Right lobe of liver (tissue), 6 donors: Measurements from ENCODE around the gene CCNF. TPM values are rescaled to one million over a fixed set of nuclear protein-coding genes. Genes with fewer than 3 reads are reported as not detected.

Experiments
- ATAC-seq, 4 donors: fragments of 200-7000 bp; cut with Tn5 transposase; one replicate each; pipeline ENCODE4 v1.9.1; 2020; ENCODE audit warnings: mild to moderate bottlenecking in 4 of 4, moderate library complexity in 4 of 4
- DNase-seq, 3 donors: peaks; one replicate each; pipeline ENCODE4 v3.0.0-alpha.2; 2020
- H3K27ac ChIP-seq, 3 donors: fragments of 200-600 bp; one replicate each; pipeline ENCODE4 v1.8.0; 2022
- H3K27me3 ChIP-seq, 2 donors: fragments of 200-600 bp; one replicate each; pipeline ENCODE4 v1.8.0; 2022
- H3K36me3 ChIP-seq, 4 donors: fragments of 200-600 bp; sonication (generic) in 1 of 4; one replicate each; pipeline versions ENCODE4 v1.5.1 to v1.8.0; 2017 to 2022; ENCODE audit warnings: control low read depth in 1 of 4
- H3K4me1 ChIP-seq, 4 donors: fragments of 200-600 bp; sonication (generic) in 1 of 4; one replicate each; pipeline versions ENCODE4 v1.5.1 to v1.8.0; 2017 to 2022; ENCODE audit warnings: control low read depth in 1 of 4
- H3K4me3 ChIP-seq, 3 donors: fragments of 200-600 bp; one replicate each; pipeline ENCODE4 v1.8.0; 2022
- H3K9me3 ChIP-seq, 4 donors: fragments of 200-600 bp; sonication (generic) in 1 of 4; one replicate each; pipeline versions ENCODE4 v1.5.1 to v1.8.0; 2017 to 2022; ENCODE audit warnings: control low read depth in 1 of 4
- POLR2A ChIP-seq: fragments of 450-650 bp; IDR thresholded peaks from one replicate; pipeline ENCODE4 v1.6.1; 2017; ENCODE audit warnings: antibody characterized with exemption, mild to moderate bottlenecking
- WGBS: methylation state at CpG from one replicate; pipeline ENCODE4 v1.1.6; 2018; ENCODE audit warnings: low coverage, low lambda C conversion rate; ENCODE audit not compliant: insufficient coverage; ENCODE audit errors: missing lambda C conversion rate; 5-methylcytosine and 5-hydroxymethylcytosine counted together
- intact Hi-C, 2 donors: fragments of 100-400 bp; cut with DNase I; formaldehyde crosslinking; loops; one replicate each; pipeline versions ENCODE4 v1.11.2 to v1.14.1; 2022
- total RNA-seq, 6 experiments: library from RNA; depleted of rRNA in 2 of 6; stranded (reverse); fragments of >200 nt in 2 of 6; fragmentation: NEBNext Ultra II Directional in 3 of 6; extraction: Animal tissue kit (Norgen Biotek cat#: 25700) in 3 of 6; gene quantifications; one replicate each; pipeline versions ENCODE4 v1.1.0 to v1.2.4, GENCODE V29; 2016 to 2023
- TF ChIP-seq, protein P1 (sequence below), 4 donors: fragments of 200-600 bp in 3 of 4; fragments of 450-650 bp in 1 of 4; IDR thresholded peaks; one replicate each; pipeline versions ENCODE4 v1.5.1 to v1.8.0; 2016 to 2022; ENCODE audit warnings: antibody characterized with exemption in 4 of 4, mild to moderate bottlenecking in 2 of 4
- donor health status: DM: no; HTN: yes; CAD: no.
- donor health status: DM: no; HTN: no; CAD: no.
- donor health status: DM: no; HTN: no; CAD: no.
- donor health status: DM: no; HTN: yes; CAD: no.
- donor health status: DM: no; HTN: yes; CAD: no.

The CCNF gene
- total RNA-seq, 6 experiments from 2014 or later: 1.3 to 2.7 (median 1.7) TPM

DNA sequence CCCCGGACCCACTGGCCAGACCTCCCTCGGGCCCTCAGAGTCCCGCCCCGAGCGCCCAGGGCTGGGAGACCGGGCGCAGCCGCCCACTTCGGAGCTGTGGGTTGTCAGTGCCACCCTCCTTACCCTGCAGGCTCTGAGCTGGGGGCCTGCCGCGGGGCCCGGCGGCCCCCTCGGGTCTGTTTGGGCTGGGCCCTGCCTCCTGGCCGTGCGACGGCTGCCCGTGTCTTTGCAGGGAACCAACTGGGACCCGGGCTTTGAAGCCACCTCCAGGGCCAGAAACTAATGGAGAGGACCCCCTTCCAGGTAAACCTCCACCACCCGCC is 31.1 kb downstream of the CCNF start:
- no peak for ATAC-seq
- TF ChIP-seq POLR2A: no peak
- TF ChIP-seq, protein P1, sequence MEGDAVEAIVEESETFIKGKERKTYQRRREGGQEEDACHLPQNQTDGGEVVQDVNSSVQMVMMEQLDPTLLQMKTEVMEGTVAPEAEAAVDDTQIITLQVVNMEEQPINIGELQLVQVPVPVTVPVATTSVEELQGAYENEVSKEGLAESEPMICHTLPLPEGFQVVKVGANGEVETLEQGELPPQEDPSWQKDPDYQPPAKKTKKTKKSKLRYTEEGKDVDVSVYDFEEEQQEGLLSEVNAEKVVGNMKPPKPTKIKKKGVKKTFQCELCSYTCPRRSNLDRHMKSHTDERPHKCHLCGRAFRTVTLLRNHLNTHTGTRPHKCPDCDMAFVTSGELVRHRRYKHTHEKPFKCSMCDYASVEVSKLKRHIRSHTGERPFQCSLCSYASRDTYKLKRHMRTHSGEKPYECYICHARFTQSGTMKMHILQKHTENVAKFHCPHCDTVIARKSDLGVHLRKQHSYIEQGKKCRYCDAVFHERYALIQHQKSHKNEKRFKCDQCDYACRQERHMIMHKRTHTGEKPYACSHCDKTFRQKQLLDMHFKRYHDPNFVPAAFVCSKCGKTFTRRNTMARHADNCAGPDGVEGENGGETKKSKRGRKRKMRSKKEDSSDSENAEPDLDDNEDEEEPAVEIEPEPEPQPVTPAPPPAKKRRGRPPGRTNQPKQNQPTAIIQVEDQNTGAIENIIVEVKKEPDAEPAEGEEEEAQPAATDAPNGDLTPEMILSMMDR (IDR thresholded peaks at IDR 0.05): no peak
- Histone ChIP-seq H3K4me3 (peak overlapping the region; percentile 38 to 58 (median 46)), H3K27ac (no peak overlapping the region), H3K36me3 (no peaks in the 10 kb centered on the region), H3K27me3 (no peaks in the 10 kb centered on the region), H3K4me1 (peaks cover 0 to 9% (median 0%) of the 10 kb centered on the region in 4 donors), H3K9me3 (no peaks in the 10 kb centered on the region)
- 0% methylated on average over 2 of the region's 20 CpGs for WGBS
- intact Hi-C loops: no loop called here
- DNase-seq: no peak

DNA sequence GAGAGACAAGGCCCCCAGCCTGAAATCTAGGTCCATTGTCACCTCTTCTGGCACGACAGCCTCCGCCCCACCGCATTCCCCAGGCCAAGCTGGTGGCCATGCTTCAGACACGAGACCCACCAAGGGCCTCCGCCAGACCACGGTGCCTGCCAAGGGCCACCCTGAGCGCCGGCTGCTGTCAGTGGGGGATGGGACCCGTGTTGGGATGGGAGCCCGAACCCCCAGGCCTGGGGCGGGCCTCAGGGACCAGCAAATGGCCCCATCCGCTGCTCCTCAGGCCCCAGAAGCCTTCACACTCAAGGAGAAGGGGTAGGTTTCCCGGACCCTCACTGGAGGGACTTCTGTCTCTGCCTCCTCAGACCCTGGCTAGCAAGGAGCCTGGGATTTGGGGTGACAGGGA is 31.7 kb downstream of the CCNF start:
- no peak overlapping the region for H3K4me3 ChIP-seq
- H3K27ac ChIP-seq: no peak overlapping the region
- no peaks in the 10 kb centered on the region for H3K27me3 ChIP-seq
- ATAC-seq (no peak), DNase-seq (peak in 1 of 3 donors; percentile 48)
- H3K36me3 ChIP-seq: no peaks in the 10 kb centered on the region
- peaks cover 0 to 9% (median 0%) of the 10 kb centered on the region in 4 donors for H3K4me1 ChIP-seq
- H3K9me3 ChIP-seq: no peaks in the 10 kb centered on the region
- no CpG with 5 or more reads among the region's 13 CpGs for WGBS
- no peak for TF ChIP-seq POLR2A
- TF ChIP-seq, protein P1 (IDR thresholded peaks at IDR 0.05): no peak
- intact Hi-C loops: no loop called here

DNA sequence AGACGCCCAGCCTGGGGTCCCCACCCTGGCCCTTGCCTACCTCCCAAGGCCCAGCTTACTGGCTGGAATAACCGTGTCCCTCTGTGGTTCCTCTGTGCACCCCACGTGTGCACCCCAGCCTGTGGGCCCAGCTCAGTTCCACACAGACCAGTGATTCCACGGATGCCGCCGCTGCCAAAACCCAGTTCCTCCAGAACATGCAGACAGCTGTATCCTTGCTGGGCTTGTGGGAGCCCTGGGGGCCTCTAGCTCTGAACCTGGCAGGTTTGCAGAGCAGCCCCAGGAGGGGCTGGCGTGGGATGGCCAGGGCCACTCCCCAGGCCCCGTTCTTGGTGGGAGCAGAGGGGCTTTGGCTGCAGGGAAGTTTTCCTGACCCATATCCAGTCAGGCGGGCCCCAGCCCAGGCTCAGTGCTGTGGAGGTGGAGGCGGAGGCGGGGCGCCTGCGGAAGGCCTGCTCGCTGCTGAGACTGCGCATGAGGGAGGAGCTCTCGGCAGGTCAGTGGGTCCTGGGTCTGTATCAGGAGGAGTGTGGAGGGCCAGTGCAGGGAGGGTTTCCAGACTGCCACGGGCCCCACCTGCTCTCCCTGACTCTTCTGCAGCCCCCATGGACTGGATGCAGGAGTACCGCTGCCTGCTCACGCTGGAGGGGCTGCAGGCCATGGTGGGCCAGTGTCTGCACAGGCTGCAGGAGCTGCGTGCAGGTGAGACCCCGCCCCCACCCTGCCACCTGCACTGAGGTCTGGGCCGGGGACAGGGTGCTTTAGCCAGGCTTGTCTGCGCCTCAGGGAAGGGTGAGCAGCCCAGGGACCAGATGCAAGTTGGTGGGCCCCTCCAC is 33.0 kb downstream of the CCNF start:
- no peaks in the 10 kb centered on the region for H3K9me3 ChIP-seq
- no peak overlapping the region for H3K27ac ChIP-seq
- H3K36me3 ChIP-seq: no peaks in the 10 kb centered on the region
- no peaks in the 10 kb centered on the region for H3K27me3 ChIP-seq
- intact Hi-C loops: no loop called here
- TF ChIP-seq, protein P1 (IDR thresholded peaks at IDR 0.05): no peak
- TF ChIP-seq POLR2A: no peak
- WGBS: 83% methylated on average over 1 of the region's 23 CpGs
- peaks cover 0 to 9% (median 0%) of the 10 kb centered on the region in 4 donors for H3K4me1 ChIP-seq
- ATAC-seq: no peak
- DNase-seq: no peak
- H3K4me3 ChIP-seq: no peak overlapping the region

DNA sequence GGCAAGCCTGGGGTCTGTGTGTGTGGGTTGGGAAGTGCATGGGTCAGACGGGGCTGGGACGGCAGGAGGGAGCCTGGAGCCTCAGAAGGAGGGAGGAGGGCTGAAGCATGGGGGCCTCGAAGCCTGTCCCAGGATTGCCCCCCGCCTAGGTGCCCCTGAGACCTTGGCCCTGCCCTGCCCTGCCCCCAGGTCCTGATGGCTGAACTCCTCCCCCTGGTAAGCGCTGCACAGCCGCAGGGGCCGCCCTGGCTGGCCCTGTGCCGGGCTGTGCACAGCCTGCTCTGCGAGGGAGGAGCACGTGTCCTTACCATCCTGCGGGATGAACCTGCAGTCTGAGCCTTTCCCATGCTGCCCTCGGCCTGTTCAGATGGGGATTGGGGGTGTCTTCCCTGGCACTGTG is 35.1 kb downstream of the CCNF start:
- WGBS: no CpG with 5 or more reads among the region's 12 CpGs
- no peak overlapping the region for H3K27ac ChIP-seq
- intact Hi-C loops: no loop called here
- no peaks in the 10 kb centered on the region for H3K36me3 ChIP-seq
- ATAC-seq (no peak), DNase-seq (peak in 1 of 3 donors; percentile 44)
- TF ChIP-seq, protein P1 (IDR thresholded peaks at IDR 0.05): no peak
- TF ChIP-seq POLR2A: no peak
- H3K4me1 ChIP-seq: peaks cover 0 to 26% (median 0%) of the 10 kb centered on the region in 4 donors
- H3K4me3 ChIP-seq: no peak overlapping the region
- no peaks in the 10 kb centered on the region for H3K9me3 ChIP-seq
- H3K27me3 ChIP-seq: no peaks in the 10 kb centered on the region
